ENCODE data around the gene KCNH3.

The KCNH3 gene

GRCh38 chr12:49585477-49586459 lies 46.9 kb downstream of the KCNH3 start:
- no peaks in the 10 kb centered on the region for H3K27me3 ChIP-seq (replicated peaks; ENCODE audit: insufficient read depth, low read length)
- TF ChIP-seq EZH2 (optimal IDR thresholded peaks at IDR 0.05; ENCODE audit: low read depth, low read length): no peak
- TF ChIP-seq EZH2phosphoT487 (IDR thresholded peaks at IDR 0.05; ENCODE audit: low read length): no peak
- TF ChIP-seq, protein P1, sequence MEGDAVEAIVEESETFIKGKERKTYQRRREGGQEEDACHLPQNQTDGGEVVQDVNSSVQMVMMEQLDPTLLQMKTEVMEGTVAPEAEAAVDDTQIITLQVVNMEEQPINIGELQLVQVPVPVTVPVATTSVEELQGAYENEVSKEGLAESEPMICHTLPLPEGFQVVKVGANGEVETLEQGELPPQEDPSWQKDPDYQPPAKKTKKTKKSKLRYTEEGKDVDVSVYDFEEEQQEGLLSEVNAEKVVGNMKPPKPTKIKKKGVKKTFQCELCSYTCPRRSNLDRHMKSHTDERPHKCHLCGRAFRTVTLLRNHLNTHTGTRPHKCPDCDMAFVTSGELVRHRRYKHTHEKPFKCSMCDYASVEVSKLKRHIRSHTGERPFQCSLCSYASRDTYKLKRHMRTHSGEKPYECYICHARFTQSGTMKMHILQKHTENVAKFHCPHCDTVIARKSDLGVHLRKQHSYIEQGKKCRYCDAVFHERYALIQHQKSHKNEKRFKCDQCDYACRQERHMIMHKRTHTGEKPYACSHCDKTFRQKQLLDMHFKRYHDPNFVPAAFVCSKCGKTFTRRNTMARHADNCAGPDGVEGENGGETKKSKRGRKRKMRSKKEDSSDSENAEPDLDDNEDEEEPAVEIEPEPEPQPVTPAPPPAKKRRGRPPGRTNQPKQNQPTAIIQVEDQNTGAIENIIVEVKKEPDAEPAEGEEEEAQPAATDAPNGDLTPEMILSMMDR (IDR thresholded peaks at IDR 0.05; ENCODE audit: low read length): no peak
- H3K4me1 ChIP-seq (ENCODE audit: low read length): peaks cover 7% of the 10 kb centered on the region
- no peaks in the 10 kb centered on the region for H3K36me3 ChIP-seq (replicated peaks; ENCODE audit: insufficient read depth, low read length)
- H3F3A ChIP-seq (ENCODE audit: insufficient read depth, low read length): peaks cover 6% of the 10 kb centered on the region; the same call in 1 of the 2 replicates
- H3K9me2 ChIP-seq (replicated peaks; ENCODE audit: insufficient read depth, low read length): no peaks in the 10 kb centered on the region
- H3K79me2 ChIP-seq (ENCODE audit: low read length): no peaks in the 10 kb centered on the region
- H3K9ac ChIP-seq (ENCODE audit: low read length): no peak overlapping the region
- no peak overlapping the region for H3K27ac ChIP-seq (ENCODE audit: low read length)
- no peaks in the 10 kb centered on the region for H4K20me1 ChIP-seq (ENCODE audit: insufficient read depth, low read length)
- H3K4me3 ChIP-seq (ENCODE audit: low read length): no peak overlapping the region
- no peak overlapping the region for H2AFZ ChIP-seq (ENCODE audit: low read length)
- H3K4me2 ChIP-seq (ENCODE audit: low read depth, low read length): no peak overlapping the region
- no peak for DNase-seq
- no peaks in the 10 kb centered on the region for H3K9me3 ChIP-seq (replicated peaks; ENCODE audit: insufficient read depth, low read length)

DNA sequence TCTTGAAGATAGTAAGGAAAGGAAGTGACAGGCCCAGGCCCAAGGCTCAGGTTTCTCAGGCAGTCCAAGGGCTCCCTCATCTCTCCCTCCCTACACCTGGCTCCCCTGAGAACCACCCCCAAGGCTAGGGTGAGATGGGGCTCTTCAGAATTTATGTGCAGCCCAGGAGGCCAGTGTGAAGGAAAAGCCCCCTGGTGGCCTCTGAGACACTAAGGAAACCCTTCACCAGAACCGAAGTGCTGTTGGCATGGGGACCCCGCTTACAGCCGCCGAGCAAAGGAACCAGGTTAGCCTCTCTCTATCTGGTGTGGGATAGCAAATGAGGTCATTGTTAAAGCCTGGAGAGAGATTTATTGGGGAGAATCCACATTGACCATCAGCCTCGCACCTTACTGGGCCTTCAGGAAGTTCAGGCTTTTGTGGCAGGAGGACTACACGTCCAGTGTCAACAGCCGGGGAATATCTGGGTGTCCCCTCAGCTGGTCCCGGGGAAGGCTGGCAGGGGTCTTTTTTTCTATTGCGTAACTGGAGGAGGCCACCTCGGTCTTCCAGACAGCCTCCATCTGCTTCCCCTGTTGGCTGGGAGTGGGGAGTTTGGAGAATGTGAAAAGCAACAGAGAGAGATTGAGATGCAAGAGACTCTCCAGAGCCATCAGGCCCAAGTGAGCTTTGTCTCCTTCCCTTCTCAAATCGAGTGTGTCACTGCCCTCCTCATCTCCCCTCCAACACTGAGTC lies 48.5 kb downstream of the KCNH3 start:
- Histone ChIP-seq H3K79me2 (ENCODE audit: low read length) (no peaks in the 10 kb centered on the region), H3K27me3 (replicated peaks; ENCODE audit: insufficient read depth, low read length) (no peaks in the 10 kb centered on the region), H3K4me3 (ENCODE audit: low read length) (no peak overlapping the region), H4K20me1 (ENCODE audit: insufficient read depth, low read length) (no peaks in the 10 kb centered on the region), H2AFZ (ENCODE audit: low read length) (no peak overlapping the region), H3F3A (ENCODE audit: insufficient read depth, low read length) (no peaks in the 10 kb centered on the region), H3K9me2 (replicated peaks; ENCODE audit: insufficient read depth, low read length) (no peaks in the 10 kb centered on the region), H3K9ac (ENCODE audit: low read length) (no peak overlapping the region), H3K4me1 (ENCODE audit: low read length) (no peaks in the 10 kb centered on the region), H3K27ac (ENCODE audit: low read length) (no peak overlapping the region), H3K9me3 (replicated peaks; ENCODE audit: insufficient read depth, low read length) (no peaks in the 10 kb centered on the region), H3K36me3 (replicated peaks; ENCODE audit: insufficient read depth, low read length) (no peaks in the 10 kb centered on the region), H3K4me2 (ENCODE audit: low read depth, low read length) (no peak overlapping the region)
- DNase-seq: no peak
- no peak for TF ChIP-seq EZH2 (optimal IDR thresholded peaks at IDR 0.05; ENCODE audit: low read depth, low read length)
- TF ChIP-seq EZH2phosphoT487 (IDR thresholded peaks at IDR 0.05; ENCODE audit: low read length): no peak
- TF ChIP-seq, protein P1 (IDR thresholded peaks at IDR 0.05; ENCODE audit: low read length): no peak

GRCh38 chr12:49588281-49588680 lies 49.5 kb downstream of the KCNH3 start:
- H3K27ac ChIP-seq (ENCODE audit: low read length): no peak overlapping the region
- H3F3A ChIP-seq (ENCODE audit: insufficient read depth, low read length): no peaks in the 10 kb centered on the region
- no peaks in the 10 kb centered on the region for H3K4me1 ChIP-seq (ENCODE audit: low read length)
- no peaks in the 10 kb centered on the region for H4K20me1 ChIP-seq (ENCODE audit: insufficient read depth, low read length)
- TF ChIP-seq, protein P1 (IDR thresholded peaks at IDR 0.05; ENCODE audit: low read length): no peak
- no peak for TF ChIP-seq EZH2phosphoT487 (IDR thresholded peaks at IDR 0.05; ENCODE audit: low read length)
- TF ChIP-seq EZH2 (optimal IDR thresholded peaks at IDR 0.05; ENCODE audit: low read depth, low read length): no peak
- H3K9ac ChIP-seq (ENCODE audit: low read length): no peak overlapping the region
- no peaks in the 10 kb centered on the region for H3K27me3 ChIP-seq (replicated peaks; ENCODE audit: insufficient read depth, low read length)
- no peak for DNase-seq
- no peak overlapping the region for H2AFZ ChIP-seq (ENCODE audit: low read length)
- H3K9me2 ChIP-seq (replicated peaks; ENCODE audit: insufficient read depth, low read length): no peaks in the 10 kb centered on the region
- no peak overlapping the region for H3K4me2 ChIP-seq (ENCODE audit: low read depth, low read length)
- no peak overlapping the region for H3K4me3 ChIP-seq (ENCODE audit: low read length)
- H3K9me3 ChIP-seq (replicated peaks; ENCODE audit: insufficient read depth, low read length): no peaks in the 10 kb centered on the region
- H3K79me2 ChIP-seq (ENCODE audit: low read length): no peaks in the 10 kb centered on the region
- no peaks in the 10 kb centered on the region for H3K36me3 ChIP-seq (replicated peaks; ENCODE audit: insufficient read depth, low read length)
